Astrocyte (in vitro differentiated cells and primary cell): Measurements from ENCODE around the gene CDS2. TPM values are rescaled to one million over a fixed set of nuclear protein-coding genes. Genes with fewer than 3 reads are reported as not detected.
A peak's percentile ranks its signal among the peaks of the same experiment; 100 is the strongest.

Experiments
- DNase-seq: peaks from one replicate; pipeline ENCODE4 v3.0.0-alpha.2; 2010; ENCODE audit warnings: low read depth
- FAIRE-seq: peaks from 2 replicates; lab custom pipeline; 2011; peaks lifted over from hg19 to GRCh38; lab: Jason Lieb, UNC
- H2AFZ ChIP-seq: 2 replicates; pipeline ENCODE4 v1.6.0; 2012; ENCODE audit warnings: low read depth, low read length, inconsistent platforms
- H3K27ac ChIP-seq: 2 replicates; pipeline ENCODE4 v1.5.1; 2011; ENCODE audit warnings: low read depth, low read length, inconsistent platforms
- H3K27me3 ChIP-seq: 2 replicates; pipeline ENCODE4 v1.6.0; 2011; ENCODE audit warnings: low read length, inconsistent platforms; ENCODE audit not compliant: insufficient read depth
- H3K36me3 ChIP-seq: 2 replicates; pipeline ENCODE4 v1.5.1; 2011; ENCODE audit warnings: low read length, inconsistent platforms; ENCODE audit not compliant: insufficient read depth
- H3K4me1 ChIP-seq: 2 replicates; pipeline ENCODE4 v1.5.1; 2011; ENCODE audit warnings: low read length, inconsistent platforms; ENCODE audit not compliant: insufficient read depth
- H3K4me2 ChIP-seq: 2 replicates; pipeline ENCODE4 v1.6.0; 2012; ENCODE audit warnings: low read length, inconsistent platforms
- H3K4me3 ChIP-seq: 2 replicates; pipeline ENCODE4 v1.5.1; 2011; ENCODE audit warnings: low read depth, mild to moderate bottlenecking, low read length, inconsistent platforms; ENCODE audit not compliant: insufficient read depth
- H3K79me2 ChIP-seq: 2 replicates; pipeline ENCODE4 v1.6.0; 2012; ENCODE audit warnings: mild to moderate bottlenecking, low read length, inconsistent platforms; ENCODE audit not compliant: insufficient read depth
- H3K9ac ChIP-seq: 2 replicates; pipeline ENCODE4 v1.6.0; 2012; ENCODE audit warnings: mild to moderate bottlenecking, low read length, inconsistent platforms
- H3K9me3 ChIP-seq: 2 replicates; pipeline ENCODE4 v1.5.1; 2012; ENCODE audit warnings: low read depth, mild to moderate bottlenecking, low read length, inconsistent platforms; ENCODE audit not compliant: insufficient read depth
- H4K20me1 ChIP-seq: 2 replicates; pipeline ENCODE4 v1.6.0; 2012; ENCODE audit warnings: low read length, inconsistent platforms; ENCODE audit not compliant: insufficient read depth
- H3K27ac Mint-ChIP-seq: one replicate; pipeline ENCODE4 v1.8.0; 2021; ENCODE audit warnings: mild to moderate bottlenecking, mixed read lengths; ENCODE audit not compliant: unreplicated experiment
- H3K27me3 Mint-ChIP-seq: one replicate; pipeline ENCODE4 v1.8.0; 2021; ENCODE audit warnings: low read depth, mixed read lengths; ENCODE audit not compliant: unreplicated experiment
- H3K36me3 Mint-ChIP-seq: one replicate; pipeline ENCODE4 v1.8.0; 2021; ENCODE audit warnings: low read depth, mixed read lengths; ENCODE audit not compliant: unreplicated experiment
- H3K4me1 Mint-ChIP-seq: one replicate; pipeline ENCODE4 v1.8.0; 2021; ENCODE audit warnings: low read depth, mixed read lengths; ENCODE audit not compliant: unreplicated experiment
- H3K4me3 Mint-ChIP-seq: one replicate; pipeline ENCODE4 v1.8.0; 2021; ENCODE audit warnings: mild to moderate bottlenecking, moderate library complexity, mixed read lengths; ENCODE audit not compliant: unreplicated experiment
- H3K9me3 Mint-ChIP-seq: one replicate; pipeline ENCODE4 v1.8.0; 2021; ENCODE audit warnings: mild to moderate bottlenecking, mixed read lengths; ENCODE audit not compliant: unreplicated experiment
- EZH2 ChIP-seq: IDR thresholded peaks from 2 replicates; pipeline ENCODE4 v1.6.1; 2012; ENCODE audit warnings: mild to moderate bottlenecking, low read length, inconsistent platforms; ENCODE audit not compliant: insufficient read depth
- total RNA-seq: library from RNA; stranded (reverse); gene quantifications from 2 replicates; pipeline ENCODE4 v1.2.1, GENCODE V29; 2021
- TF ChIP-seq, protein P1 (sequence below): IDR thresholded peaks from 2 replicates; pipeline ENCODE4 v1.5.1; 2011; ENCODE audit warnings: low read depth, mild to moderate bottlenecking, inconsistent platforms, low read length, moderate library complexity; ENCODE audit not compliant: insufficient read depth

Gene CDS2
- total RNA-seq, 1 donor from 2014 or later, result 53.9 TPM

DNA sequence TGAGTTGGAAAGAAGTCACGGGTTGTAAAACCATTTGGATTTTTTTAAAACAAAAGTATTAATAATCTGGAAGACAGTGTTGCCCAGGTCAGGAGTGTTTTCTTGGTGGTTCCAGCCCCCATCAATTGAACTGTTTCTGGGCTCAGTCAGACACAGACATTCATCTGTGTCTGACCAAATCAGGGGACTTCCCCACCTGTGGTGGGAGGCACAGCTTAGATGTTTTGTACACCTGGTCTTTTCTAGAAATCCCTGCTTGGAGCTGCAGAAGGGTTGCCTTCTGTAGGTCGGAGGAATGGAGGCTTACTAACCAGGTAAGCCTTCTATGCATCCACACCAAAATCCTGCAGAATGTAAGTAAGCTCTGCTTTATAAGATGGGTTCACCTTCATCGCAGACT lies 63.6 kb downstream of the CDS2 start:
- DNase-seq (no peak), FAIRE-seq (no peak)
- Histone ChIP-seq H3K36me3 (peaks cover 7% of the 10 kb centered on the region), H3K27ac (no peak overlapping the region), H3K9ac (no peak overlapping the region), H3K27me3 (no peaks in the 10 kb centered on the region), H4K20me1 (no peaks in the 10 kb centered on the region), H3K4me3 (no peak overlapping the region), H3K4me1 (peaks cover 5% of the 10 kb centered on the region), H3K9me3 (no peaks in the 10 kb centered on the region), H3K4me2 (no peak overlapping the region), H2AFZ (no peak overlapping the region), H3K79me2 (no peaks in the 10 kb centered on the region)
- H3K36me3 Mint-ChIP-seq, result peaks cover 4% of the 10 kb centered on the region
- no peak overlapping the region for H3K4me3 Mint-ChIP-seq
- no peak for TF ChIP-seq EZH2
- TF ChIP-seq, protein P1, sequence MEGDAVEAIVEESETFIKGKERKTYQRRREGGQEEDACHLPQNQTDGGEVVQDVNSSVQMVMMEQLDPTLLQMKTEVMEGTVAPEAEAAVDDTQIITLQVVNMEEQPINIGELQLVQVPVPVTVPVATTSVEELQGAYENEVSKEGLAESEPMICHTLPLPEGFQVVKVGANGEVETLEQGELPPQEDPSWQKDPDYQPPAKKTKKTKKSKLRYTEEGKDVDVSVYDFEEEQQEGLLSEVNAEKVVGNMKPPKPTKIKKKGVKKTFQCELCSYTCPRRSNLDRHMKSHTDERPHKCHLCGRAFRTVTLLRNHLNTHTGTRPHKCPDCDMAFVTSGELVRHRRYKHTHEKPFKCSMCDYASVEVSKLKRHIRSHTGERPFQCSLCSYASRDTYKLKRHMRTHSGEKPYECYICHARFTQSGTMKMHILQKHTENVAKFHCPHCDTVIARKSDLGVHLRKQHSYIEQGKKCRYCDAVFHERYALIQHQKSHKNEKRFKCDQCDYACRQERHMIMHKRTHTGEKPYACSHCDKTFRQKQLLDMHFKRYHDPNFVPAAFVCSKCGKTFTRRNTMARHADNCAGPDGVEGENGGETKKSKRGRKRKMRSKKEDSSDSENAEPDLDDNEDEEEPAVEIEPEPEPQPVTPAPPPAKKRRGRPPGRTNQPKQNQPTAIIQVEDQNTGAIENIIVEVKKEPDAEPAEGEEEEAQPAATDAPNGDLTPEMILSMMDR, result no peak
- no peak overlapping the region for H3K27ac Mint-ChIP-seq
- H3K4me1 Mint-ChIP-seq, result peaks cover 2% of the 10 kb centered on the region
- H3K9me3 Mint-ChIP-seq, result no peaks in the 10 kb centered on the region
- H3K27me3 Mint-ChIP-seq, result no peaks in the 10 kb centered on the region

DNA sequence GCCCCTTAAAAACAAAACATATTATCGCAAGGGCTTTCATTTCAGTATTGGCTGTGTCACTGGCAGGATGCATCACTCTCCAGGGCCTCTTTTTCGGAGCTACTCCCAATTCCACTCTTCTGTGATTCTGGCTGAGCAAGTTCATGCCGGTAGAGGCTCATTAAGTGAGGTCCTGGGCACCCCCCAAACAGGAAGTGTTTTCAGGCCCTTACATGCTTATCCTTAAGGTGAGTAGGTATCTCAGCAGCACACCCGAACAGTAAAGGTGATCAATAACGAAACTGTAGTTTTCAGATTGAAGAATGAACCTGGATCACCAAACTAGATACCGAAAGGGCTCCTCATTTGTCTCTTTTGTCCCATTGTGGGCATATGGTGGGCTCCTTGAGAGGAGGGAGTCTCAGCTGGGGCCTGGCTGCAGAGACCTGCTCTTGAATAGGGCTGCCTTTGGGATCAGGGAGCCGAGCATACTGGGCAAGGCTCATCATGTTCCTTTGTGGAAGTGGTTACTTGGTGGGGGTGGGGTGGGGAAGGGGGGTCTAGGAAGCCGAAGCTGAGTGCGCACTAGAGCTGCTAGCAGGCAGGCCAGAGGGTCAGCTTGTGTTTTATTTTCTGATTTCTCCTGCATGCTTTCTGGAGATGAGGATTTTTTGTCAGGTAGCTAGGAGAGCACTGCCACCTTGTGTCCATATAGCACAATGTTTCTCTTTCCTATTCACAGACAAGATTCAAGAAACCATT lies 65.2 kb downstream of the CDS2 start:
- H3K27me3 ChIP-seq, result no peaks in the 10 kb centered on the region
- no peak overlapping the region for H3K4me3 Mint-ChIP-seq
- no peak overlapping the region for H2AFZ ChIP-seq
- H3K4me3 ChIP-seq, result no peak overlapping the region
- peak; percentile 17 for FAIRE-seq
- TF ChIP-seq, protein P1, result peak; percentile 84
- no peak for TF ChIP-seq EZH2
- no peaks in the 10 kb centered on the region for H3K27me3 Mint-ChIP-seq
- no peaks in the 10 kb centered on the region for H3K79me2 ChIP-seq
- H3K36me3 ChIP-seq, result peaks cover 3% of the 10 kb centered on the region
- no peaks in the 10 kb centered on the region for H3K36me3 Mint-ChIP-seq
- no peak overlapping the region for H3K27ac ChIP-seq
- H4K20me1 ChIP-seq, result no peaks in the 10 kb centered on the region
- DNase-seq, result peak; percentile 52
- no peaks in the 10 kb centered on the region for H3K9me3 Mint-ChIP-seq
- no peak overlapping the region for H3K4me2 ChIP-seq
- H3K27ac Mint-ChIP-seq, result peak overlapping the region; percentile 53
- H3K9me3 ChIP-seq, result no peaks in the 10 kb centered on the region
- no peak overlapping the region for H3K9ac ChIP-seq
- H3K4me1 ChIP-seq, result peaks cover 8% of the 10 kb centered on the region
- H3K4me1 Mint-ChIP-seq, result peaks cover 12% of the 10 kb centered on the region
